Sciatic nerve (tissue), 2 donors: ENCODE data around the gene ARL5C. TPM values are rescaled to one million over a fixed set of nuclear protein-coding genes. Genes with fewer than 3 reads are reported as not detected.
"Not testable (repeated sequence)": the region's sequence is repeated elsewhere in the genome, so short reads cannot be mapped to it uniquely, and the experiment has no call there.

Experiments
- ATAC-seq: fragments of 200-7000 bp; cut with Tn5 transposase; one replicate; pipeline ENCODE4 v1.9.1; 2020; ENCODE audit warnings: mild to moderate bottlenecking, moderate library complexity
- DNase-seq: peaks from one replicate; pipeline ENCODE4 v3.0.0-alpha.2; 2020; ENCODE audit warnings: low spot score
- intact Hi-C: fragments of 100-400 bp; cut with DNase I; formaldehyde crosslinking; loops from one replicate; pipeline ENCODE4 v1.14.2; 2022
- total RNA-seq: library from RNA; stranded (reverse); fragmentation: NEBNext Ultra II Directional; extraction: Animal tissue kit (Norgen Biotek cat#: 25700); gene quantifications from one replicate; pipeline ENCODE4 v1.2.1, GENCODE V29; 2021
- donor health status: DM: no; HTN: no; CAD: no.
- donor health status: DM: no; HTN: no; CAD: no.

The ARL5C gene
- total RNA-seq, 1 donor from 2014 or later = not detected

- ATAC-seq (no peak), DNase-seq (no peak)
- intact Hi-C loops = loop anchor here (5.0 to 10.0 kb wide), 2 partner anchors 168 to 275 kb away; partner anchors contain the start of gene LASP1
These were observed 15.8 kb downstream of the ARL5C start for GRCh38 chr17:39150104-39150634.

- ATAC-seq (no peak), DNase-seq (peak; percentile 78)
- intact Hi-C loops = no loop called here
These were observed 18.5 kb downstream of the ARL5C start for GRCh38 chr17:39147221-39148185.

- DNase-seq (no peak), ATAC-seq (no peak)
- intact Hi-C loops = no loop called here
These were observed 19.7 kb downstream of the ARL5C start for GRCh38 chr17:39146273-39146672.

DNA sequence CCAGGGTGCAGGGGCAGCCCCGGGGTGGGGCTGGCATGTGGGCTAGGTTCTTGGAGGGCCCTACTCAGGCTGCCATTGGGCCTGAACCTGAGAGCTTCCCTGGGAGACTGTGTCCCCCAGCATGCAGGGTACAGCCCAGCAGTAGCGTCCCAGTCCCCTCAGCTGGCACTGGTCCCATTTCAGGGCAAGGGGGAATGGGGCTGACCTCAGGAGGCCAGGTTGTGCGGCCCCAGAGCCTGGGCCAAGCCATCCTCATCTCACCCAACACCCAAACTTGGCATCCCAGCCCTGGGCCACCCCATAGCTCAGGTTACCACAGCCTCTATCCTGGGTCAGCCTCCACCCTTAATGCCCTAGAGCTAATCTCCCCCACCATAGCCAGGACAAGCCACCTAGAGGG lies 20.8 kb downstream of the ARL5C start:
- DNase-seq (no peak), ATAC-seq (no peak)
- intact Hi-C loops = no loop called here

- DNase-seq (peak; percentile 96), ATAC-seq (peak; percentile 92)
- intact Hi-C loops = no loop called here
These were observed 21.5 kb downstream of the ARL5C start for GRCh38 chr17:39144416-39144840.

DNA sequence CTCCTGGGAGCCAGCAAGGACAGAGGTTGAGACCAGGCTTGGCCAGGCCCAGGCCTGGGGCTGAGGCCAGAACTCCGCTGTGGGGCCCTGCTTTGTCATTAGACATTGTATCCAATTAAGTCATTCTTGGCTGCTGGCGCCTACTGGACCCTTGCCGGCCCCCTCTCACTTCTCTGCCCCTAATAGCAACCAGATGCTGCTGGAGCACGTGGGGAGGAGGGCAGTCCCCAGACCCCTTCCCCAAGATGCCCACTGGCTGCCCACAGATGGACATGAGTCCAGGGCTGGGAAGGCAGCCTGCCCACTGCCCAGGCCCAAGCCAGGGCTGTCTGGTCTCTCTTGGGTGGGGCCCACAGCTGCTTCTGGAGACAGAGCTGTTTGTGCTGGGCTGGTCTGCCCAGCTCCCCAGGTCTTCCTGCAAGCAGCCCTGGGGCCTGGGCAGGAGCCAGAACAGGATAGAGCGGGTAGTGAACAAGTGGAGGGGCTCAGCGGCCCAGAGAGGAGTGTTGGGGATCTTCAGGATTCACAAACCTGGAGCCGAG lies 22.3 kb downstream of the ARL5C start:
- intact Hi-C loops = no loop called here
- DNase-seq (peak; percentile 85), ATAC-seq (peak; percentile 73)

DNA sequence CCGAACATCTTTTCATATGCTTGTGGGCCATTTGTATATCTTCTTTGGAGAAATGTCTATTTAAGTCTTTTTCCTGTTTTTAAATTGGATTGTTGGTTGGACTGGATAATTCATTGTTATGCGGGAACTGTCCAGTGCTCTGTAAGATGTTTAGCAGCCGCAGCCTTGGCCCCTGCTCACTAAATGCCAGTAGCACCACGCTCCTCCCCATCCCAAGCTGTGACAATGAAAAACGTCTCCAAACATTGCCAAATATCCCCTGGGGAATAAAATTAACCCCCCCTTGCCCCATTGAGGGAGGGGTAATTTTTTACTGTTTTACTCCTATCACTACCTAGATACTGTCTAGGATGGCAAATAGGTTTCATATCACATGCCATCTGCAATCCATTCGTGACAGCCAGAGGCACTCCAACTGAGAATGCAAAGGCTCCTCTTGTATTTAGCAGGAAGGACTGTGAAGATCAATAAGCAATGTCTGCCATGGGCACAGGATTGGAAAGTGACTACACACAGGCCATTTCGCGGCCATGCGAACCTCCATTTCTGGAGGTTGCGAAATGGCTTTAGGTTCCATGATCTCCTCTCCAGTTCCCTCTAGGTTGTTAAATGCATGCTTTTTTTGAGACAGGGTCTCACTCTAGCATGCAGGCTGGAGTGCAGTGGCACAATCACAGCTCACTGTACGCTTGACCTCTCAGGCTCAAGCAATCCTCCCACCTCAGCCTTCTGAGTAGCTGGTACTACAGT lies 23.9 kb downstream of the ARL5C start:
- no peak for ATAC-seq
- DNase-seq = no peak
- intact Hi-C loops = no loop called here

GRCh38 chr17:39141294-39141693 lies 24.7 kb downstream of the ARL5C start:
- no peak for DNase-seq
- ATAC-seq = no peak
- intact Hi-C loops = no loop called here

- intact Hi-C loops = no loop called here
- ATAC-seq (no peak), DNase-seq (no peak)
These were observed 26.4 kb downstream of the ARL5C start for GRCh38 chr17:39139561-39139960.

GRCh38 chr17:39139161-39139511 lies 26.8 kb downstream of the ARL5C start:
- intact Hi-C loops = no loop called here
- ATAC-seq (no peak), DNase-seq (no peak)

GRCh38 chr17:39138431-39139160 lies 27.4 kb downstream of the ARL5C start:
- DNase-seq = no peak
- intact Hi-C loops = no loop called here
- ATAC-seq = no peak

DNA sequence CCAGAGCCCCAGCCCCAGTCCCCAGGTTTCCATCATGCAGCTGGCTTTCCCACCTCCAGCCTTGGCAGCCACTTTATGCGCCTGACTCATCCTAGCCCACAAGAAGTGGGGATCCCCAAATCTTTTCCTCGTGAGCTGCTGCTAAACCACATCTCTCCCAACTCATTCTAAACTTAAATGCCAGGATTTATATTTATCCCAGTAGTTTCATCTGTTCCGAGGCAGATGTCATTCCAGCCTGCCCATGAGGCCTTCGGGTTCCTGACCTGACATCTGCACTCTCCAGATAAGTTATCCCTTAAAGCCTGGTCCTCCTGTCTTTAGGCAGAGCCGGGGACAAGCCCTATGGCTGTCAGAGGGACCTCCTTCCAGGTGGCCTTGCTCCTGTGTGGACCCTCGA lies 31.1 kb downstream of the ARL5C start:
- intact Hi-C loops = no loop called here
- DNase-seq = no peak

GRCh38 chr17:39132192-39132610 lies 33.8 kb downstream of the ARL5C start:
- ATAC-seq (peak; percentile 92), DNase-seq (no peak)
- intact Hi-C loops = no loop called here

More for the DNA sequence above, 31.1 kb downstream of the ARL5C start:
- no peak for ATAC-seq

DNA sequence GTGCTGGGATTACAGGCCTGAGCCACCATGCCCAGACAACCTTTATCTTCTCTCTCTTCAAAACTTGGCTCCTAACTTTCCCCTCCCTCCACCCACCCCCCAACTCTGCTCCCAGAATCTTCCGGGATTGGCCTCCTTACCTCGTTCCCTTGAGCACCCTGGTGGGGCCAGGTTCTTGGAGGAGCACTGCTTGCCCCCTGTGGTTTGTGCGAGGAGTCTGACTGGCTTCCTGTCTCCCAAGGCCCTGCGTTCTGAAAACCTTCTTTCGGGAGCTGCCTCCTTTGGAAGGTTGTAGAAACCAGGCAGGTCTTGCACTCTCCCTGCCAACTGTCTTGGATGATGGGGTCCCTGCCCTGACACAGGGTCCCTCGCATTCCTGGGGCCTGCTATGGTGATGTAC lies 34.3 kb downstream of the ARL5C start:
- peak; percentile 28 for ATAC-seq
- DNase-seq = no peak
- intact Hi-C loops = no loop called here

- ATAC-seq = no peak
- intact Hi-C loops = no loop called here
- DNase-seq = no peak
These were observed 35.8 kb downstream of the ARL5C start for GRCh38 chr17:39130205-39130604.

GRCh38 chr17:39129544-39129943 lies 36.4 kb downstream of the ARL5C start:
- intact Hi-C loops, ATAC-seq, DNase-seq: not testable (repeated sequence)

DNA sequence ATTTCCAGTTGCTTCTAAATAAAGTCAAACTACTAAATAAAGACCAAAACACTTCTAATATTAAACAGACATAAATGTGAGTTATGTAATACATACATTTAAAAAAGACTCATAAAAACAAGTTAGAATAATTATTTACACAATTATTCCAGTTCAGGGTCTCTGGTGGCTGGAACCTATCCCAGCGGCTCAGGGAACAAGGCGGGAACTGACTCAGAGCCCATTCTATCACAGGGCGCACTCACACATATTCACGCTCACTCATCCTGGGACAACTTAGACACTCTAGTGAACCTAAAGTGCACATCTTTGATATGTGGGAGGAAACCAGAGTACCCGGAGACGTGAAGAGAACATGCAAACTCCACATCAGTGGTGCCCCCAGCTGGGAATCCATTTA lies 39.5 kb downstream of the ARL5C start:
- intact Hi-C loops = no loop called here
- ATAC-seq = no peak
- no peak for DNase-seq

DNA sequence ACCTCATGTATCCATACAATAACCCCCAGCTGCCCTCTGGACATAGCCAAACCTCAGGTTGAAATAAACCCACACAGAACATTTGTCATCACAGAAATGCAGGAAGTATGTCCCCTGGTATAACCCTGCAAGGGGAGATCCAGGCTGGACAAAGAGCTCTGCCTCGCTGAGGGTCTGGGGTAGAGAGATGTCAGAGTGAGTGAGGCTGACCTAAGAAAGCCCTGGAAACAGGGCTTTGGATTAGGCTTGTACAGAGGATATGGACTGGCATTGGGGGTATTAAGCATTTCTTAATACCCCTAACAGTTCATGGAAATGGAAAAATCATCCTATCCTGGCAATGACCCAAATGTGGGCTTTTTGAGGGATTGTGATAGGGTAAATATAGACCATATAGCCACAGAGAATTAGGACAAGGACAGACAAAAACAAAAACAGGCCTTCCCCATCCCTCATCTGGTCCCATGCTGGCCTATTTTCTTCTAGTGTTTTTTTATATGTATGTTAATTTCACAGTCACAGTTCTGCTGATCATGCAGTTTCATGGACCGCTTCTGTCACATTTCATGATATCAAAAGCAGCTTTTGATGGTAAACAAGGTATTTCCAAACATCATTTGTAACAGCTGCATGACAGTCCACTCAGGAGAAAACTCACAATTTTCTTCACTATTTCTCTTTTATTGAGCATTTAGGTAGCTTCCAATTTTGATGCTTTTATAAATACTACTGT lies 40.7 kb downstream of the ARL5C start:
- DNase-seq (no peak), ATAC-seq (no peak)
- intact Hi-C loops = no loop called here
